GM18519 (cell line): ENCODE measurements around the gene S100A12.

Experiments used
- ATAC-seq: cut with Tn5 transposase; IDR thresholded peaks from one replicate; pipeline ENCODE4 v1.9.1; 2021; ENCODE audit warnings: mild to moderate bottlenecking, moderate library complexity; ENCODE audit not compliant: unreplicated experiment, low FRiP score

S100A12 gene

DNA sequence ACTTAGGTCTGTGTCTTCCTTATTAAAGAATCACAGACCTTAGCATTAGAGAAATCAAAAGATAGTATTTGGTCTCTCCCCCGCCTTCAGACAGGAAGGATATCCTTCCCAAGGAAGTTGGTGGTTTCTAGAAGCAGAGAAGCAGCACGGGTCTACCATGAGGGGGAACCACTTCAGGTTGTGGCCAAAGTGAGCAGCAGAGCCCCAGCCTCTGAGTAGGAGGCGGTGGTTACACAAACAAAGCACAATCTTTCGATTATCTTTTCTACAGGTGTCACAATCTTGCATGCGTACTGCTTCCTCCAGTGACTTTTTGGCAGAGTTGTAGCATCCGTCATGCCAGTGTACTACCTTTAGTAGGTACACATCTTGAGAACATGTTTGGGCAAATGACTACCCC lies 35.6 kb downstream of the S100A12 start:
- ATAC-seq, result no peak

DNA sequence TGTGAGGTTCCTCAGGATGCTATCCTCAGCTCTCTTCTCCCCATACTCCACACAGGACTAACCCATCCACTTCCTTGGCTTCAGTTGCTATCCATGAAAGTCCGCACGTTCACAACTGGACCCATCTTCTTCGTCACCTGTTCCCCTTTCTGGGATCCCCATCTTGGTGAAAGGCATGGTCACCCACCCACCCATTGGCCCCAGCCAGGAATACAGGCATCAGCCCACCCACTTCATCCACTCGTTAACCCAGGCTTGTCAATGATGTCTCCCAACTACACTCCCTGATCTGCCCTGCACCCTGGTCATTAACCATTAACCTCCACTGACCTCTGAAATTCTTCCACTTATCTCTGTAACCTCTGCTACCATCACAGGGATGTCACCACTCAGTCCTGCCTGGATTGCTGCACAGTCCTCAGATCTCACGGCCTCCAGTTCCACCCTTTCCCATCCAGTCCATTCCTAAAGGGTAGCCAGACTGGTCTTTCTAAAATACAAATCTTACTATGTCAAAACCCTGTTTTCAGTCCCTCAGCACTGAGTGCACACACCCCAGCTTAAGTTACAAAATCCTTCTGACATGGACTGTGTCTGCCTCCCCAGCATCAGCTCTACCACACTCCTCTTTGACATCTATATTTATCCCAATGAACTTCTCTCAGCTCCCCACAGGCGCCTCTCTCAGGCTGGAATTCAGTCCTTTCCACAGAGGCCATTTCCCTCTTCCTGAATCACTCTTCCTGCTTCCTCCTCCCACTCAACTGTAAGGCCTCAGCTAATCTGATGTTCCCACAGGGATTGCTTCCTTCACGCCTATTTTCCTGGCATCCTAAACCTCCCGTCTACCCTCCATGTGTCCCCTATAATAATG lies 37.2 kb downstream of the S100A12 start:
- no peak for ATAC-seq

DNA sequence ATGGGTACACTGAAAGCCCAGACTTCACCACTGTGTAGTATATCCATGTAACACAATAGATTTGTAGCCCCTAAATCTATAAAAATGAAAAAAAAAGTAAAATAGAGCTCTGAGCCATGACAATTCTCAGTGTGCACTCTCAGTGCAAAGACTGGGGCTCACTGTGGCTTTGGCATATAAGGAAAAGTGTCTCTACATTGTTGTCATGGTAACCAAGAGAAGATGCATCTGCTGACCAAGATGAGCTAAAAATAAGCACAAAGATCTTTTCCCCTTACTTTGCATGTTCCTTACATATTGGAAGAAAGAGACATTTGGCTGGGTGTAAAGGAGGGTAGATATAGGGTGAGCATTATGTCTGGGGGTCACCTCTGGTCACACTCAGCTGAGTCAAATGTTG lies 38.8 kb downstream of the S100A12 start:
- no peak for ATAC-seq

DNA sequence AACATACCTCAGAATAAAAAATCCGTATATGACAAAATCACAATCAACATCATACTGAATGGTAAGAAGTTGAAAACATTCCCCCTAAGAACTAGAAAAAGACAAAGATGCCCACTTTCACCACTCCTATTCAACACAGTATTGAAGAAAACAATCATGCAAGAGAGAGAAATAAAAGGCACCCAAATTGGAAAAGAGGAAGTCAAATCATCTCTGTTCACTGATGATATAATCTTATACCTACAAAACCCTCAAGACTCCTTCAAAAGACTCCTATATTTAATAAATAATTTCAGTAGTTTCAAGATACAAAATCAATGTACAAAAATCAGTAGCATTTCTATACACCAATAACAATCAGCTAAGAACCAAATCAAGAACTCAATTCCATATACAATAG lies 41.5 kb downstream of the S100A12 start:
- ATAC-seq, result no peak

DNA sequence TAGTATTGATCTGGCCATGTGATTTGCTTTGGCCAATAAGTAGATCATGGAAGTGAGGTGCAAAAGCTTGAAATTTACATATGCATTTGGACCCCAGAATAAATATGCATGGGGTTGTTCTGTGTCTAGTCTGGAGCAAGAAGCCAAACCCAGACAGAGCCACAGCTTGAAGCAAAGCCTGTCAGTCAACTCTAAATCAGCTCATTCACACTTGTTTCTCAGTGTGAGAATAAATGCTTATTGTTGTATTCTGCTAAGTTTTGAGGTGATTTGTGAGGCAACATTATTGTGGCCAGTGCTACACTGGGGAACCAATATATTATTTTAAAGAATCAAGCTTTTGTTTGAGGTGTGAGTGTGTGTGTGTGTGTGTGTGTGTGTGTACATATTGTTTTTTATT lies 50.5 kb downstream of the S100A12 start:
- ATAC-seq, result no peak
